H9 (cell line): Measurements from ENCODE around the gene PIEZO2. TPM values are rescaled to one million over a fixed set of nuclear protein-coding genes. Genes with fewer than 3 reads are reported as not detected.

Experiments
- DNase-seq: peaks from one replicate; pipeline ENCODE4 v3.0.0-alpha.2; 2017
- H2AFZ ChIP-seq: one replicate; pipeline ENCODE4 v1.6.1; 2013; ENCODE audit warnings: mild to moderate bottlenecking, low read length, control low read depth, moderate library complexity
- H2AK5ac ChIP-seq: 2 replicates; pipeline ENCODE4 v1.6.1; 2013; ENCODE audit warnings: low read length, control low read depth, mixed read lengths; ENCODE audit not compliant: insufficient read length
- H2BK120ac ChIP-seq: one replicate; pipeline ENCODE4 v1.6.1; 2013; ENCODE audit warnings: low read depth, mild to moderate bottlenecking, low read length, control low read depth, inconsistent platforms; ENCODE audit not compliant: poor library complexity, severe bottlenecking
- H2BK12ac ChIP-seq: 2 replicates; pipeline ENCODE4 v1.6.1; 2013; ENCODE audit warnings: low read length, control low read depth, mixed read lengths, low read depth; ENCODE audit not compliant: insufficient read length
- H2BK15ac ChIP-seq: 2 replicates; pipeline ENCODE4 v1.6.1; 2013; ENCODE audit warnings: low read depth, low read length, control low read depth
- H2BK20ac ChIP-seq: one replicate; pipeline ENCODE4 v1.6.1; 2013; ENCODE audit warnings: low read depth, mild to moderate bottlenecking, low read length, control low read depth, inconsistent platforms; ENCODE audit not compliant: poor library complexity, severe bottlenecking
- H2BK5ac ChIP-seq: 2 replicates; pipeline ENCODE4 v1.6.1; 2013; ENCODE audit warnings: low read length, control low read depth, mixed read lengths; ENCODE audit not compliant: insufficient read length
- H3K14ac ChIP-seq: 2 replicates; pipeline ENCODE4 v1.6.1; 2013; ENCODE audit warnings: low read length, control low read depth; ENCODE audit not compliant: insufficient read depth
- H3K18ac ChIP-seq: 2 replicates; pipeline ENCODE4 v1.6.1; 2013; ENCODE audit warnings: low read depth, mild to moderate bottlenecking, mixed read lengths, low read length, control low read depth; ENCODE audit not compliant: insufficient read length
- H3K23ac ChIP-seq: 2 replicates; pipeline ENCODE4 v1.6.1; 2013; ENCODE audit warnings: low read length, control low read depth, mixed read lengths, low read depth; ENCODE audit not compliant: insufficient read length
- H3K23me2 ChIP-seq: 2 replicates; pipeline ENCODE4 v1.6.1; 2013; ENCODE audit warnings: low read depth, mild to moderate bottlenecking, mixed read lengths, low read length, control low read depth; ENCODE audit not compliant: insufficient read length, poor library complexity, severe bottlenecking
- H3K27ac ChIP-seq: 2 replicates; pipeline ENCODE4 v1.5.1; 2013; ENCODE audit warnings: low read length, control low read depth, mixed read lengths, low read depth; ENCODE audit not compliant: insufficient read length
- H3K27me3 ChIP-seq: 2 replicates; pipeline ENCODE4 v1.6.1; 2013; ENCODE audit warnings: low read length, control low read depth, inconsistent platforms; ENCODE audit not compliant: insufficient read depth
- H3K4ac ChIP-seq: 2 replicates; pipeline ENCODE4 v1.6.1; 2013; ENCODE audit warnings: low read depth, mild to moderate bottlenecking, control low read depth, inconsistent platforms, low read length, moderate library complexity
- H3K4me1 ChIP-seq: 2 replicates; pipeline ENCODE4 v1.6.1; 2013; ENCODE audit warnings: low read length, control low read depth, inconsistent platforms; ENCODE audit not compliant: insufficient read depth
- H3K4me2 ChIP-seq: 2 replicates; pipeline ENCODE4 v1.6.1; 2013; ENCODE audit warnings: low read length, control low read depth, mixed read lengths; ENCODE audit not compliant: insufficient read length, insufficient read depth
- H3K56ac ChIP-seq: 2 replicates; pipeline ENCODE4 v1.6.1; 2013; ENCODE audit warnings: low read depth, mild to moderate bottlenecking, mixed read lengths, low read length, control low read depth; ENCODE audit not compliant: insufficient read length
- H3K79me1 ChIP-seq: 2 replicates; pipeline ENCODE4 v1.6.1; 2013; ENCODE audit warnings: low read depth, mild to moderate bottlenecking, moderate library complexity, low read length, control low read depth, inconsistent platforms; ENCODE audit not compliant: insufficient read depth, poor library complexity, severe bottlenecking
- H3K79me2 ChIP-seq: 2 replicates; pipeline ENCODE4 v1.6.1; 2013; ENCODE audit warnings: low read length, control low read depth, inconsistent platforms; ENCODE audit not compliant: insufficient read depth
- H3K9ac ChIP-seq: 2 replicates; pipeline ENCODE4 v1.6.1; 2013; ENCODE audit warnings: low read length, control low read depth, mixed read lengths; ENCODE audit not compliant: insufficient read length; ENCODE audit errors: extremely low read depth
- H3K9me3 ChIP-seq: one replicate; pipeline ENCODE4 v1.6.1; 2013; ENCODE audit warnings: low read depth, low read length, inconsistent platforms; ENCODE audit not compliant: control insufficient read depth
- H3T11ph ChIP-seq: one replicate; pipeline ENCODE4 v1.6.1; 2013; ENCODE audit warnings: mild to moderate bottlenecking, low read length, control low read depth, inconsistent platforms
- H4K20me1 ChIP-seq: one replicate; pipeline ENCODE4 v1.6.1; 2013; ENCODE audit not compliant: control insufficient read depth, insufficient read length, insufficient read depth
- H4K5ac ChIP-seq: 2 replicates; pipeline ENCODE4 v1.6.1; 2013; ENCODE audit warnings: low read depth, mild to moderate bottlenecking, mixed read lengths, low read length, control low read depth; ENCODE audit not compliant: insufficient read length
- H4K8ac ChIP-seq: replicated peaks from 2 replicates; pipeline ENCODE4 v1.6.1; 2013; ENCODE audit warnings: low read length, control low read depth, mixed read lengths, low read depth; ENCODE audit not compliant: insufficient read length
- H4K91ac ChIP-seq: 2 replicates; pipeline ENCODE4 v1.6.1; 2013; ENCODE audit warnings: low read depth, mild to moderate bottlenecking, moderate library complexity, mixed read lengths, low read length, control low read depth; ENCODE audit not compliant: insufficient read length
- H3K27ac Mint-ChIP-seq, 3 experiments: 2 replicates in 2 of 3; 3 replicates in 1 of 3; pipeline ENCODE4 v1.8.0; 2020 to 2021; ENCODE audit warnings: mixed read lengths in 3 of 3, mild to moderate bottlenecking in 1 of 3, moderate library complexity in 1 of 3
- H3K27me3 Mint-ChIP-seq: 2 replicates; pipeline ENCODE4 v1.8.0; 2021; ENCODE audit warnings: low read depth, mild to moderate bottlenecking, moderate library complexity, mixed read lengths
- H3K36me3 Mint-ChIP-seq, 3 experiments: 2 replicates in 2 of 3; 3 replicates in 1 of 3; pipeline ENCODE4 v1.8.0; 2020 to 2021; ENCODE audit warnings: low read depth in 3 of 3, mixed read lengths in 3 of 3; ENCODE audit not compliant: insufficient read depth in 1 of 3
- H3K4me1 Mint-ChIP-seq, 2 experiments: 2 replicates each; pipeline ENCODE4 v1.8.0; 2020; ENCODE audit warnings: mixed read lengths in 2 of 2
- H3K4me3 Mint-ChIP-seq, 2 experiments: 2 replicates in 1 of 2; 3 replicates in 1 of 2; pipeline ENCODE4 v1.8.0; 2020 to 2021; ENCODE audit warnings: mild to moderate bottlenecking in 2 of 2, mixed read lengths in 2 of 2, moderate library complexity in 1 of 2
- H3K9me3 Mint-ChIP-seq, 2 experiments: 2 replicates in 1 of 2; 3 replicates in 1 of 2; pipeline ENCODE4 v1.8.0; 2020; ENCODE audit warnings: mild to moderate bottlenecking in 2 of 2, mixed read lengths in 2 of 2, moderate library complexity in 1 of 2
- CTCF ChIP-seq: fragments of 200-600 bp; sonication (generic); conservative IDR thresholded peaks from 3 replicates; pipeline ENCODE4 v1.8.0; 2021; ENCODE audit warnings: antibody characterized with exemption, mild to moderate bottlenecking
- WGBS: extraction: QIAGEN DNeasy Blood & Tissue Kit; methylation state at CpG from one replicate; pipeline ENCODE4 v1.1.7; 2013; ENCODE audit warnings: missing lambda C conversion rate, low lambda C conversion rate, mixed read lengths; ENCODE audit not compliant: insufficient read length; ENCODE audit errors: extremely low coverage; 5-methylcytosine and 5-hydroxymethylcytosine counted together
- total RNA-seq: library from RNA; stranded (reverse); gene quantifications from 2 replicates; pipeline ENCODE4 v1.2.1, GENCODE V29; 2021

PIEZO2 gene
- total RNA-seq, 1 experiment from 2014 or later = 3.9 TPM

GRCh38 chr18:10770264-10770663 lies 379.1 kb downstream of the PIEZO2 start:
- no peak overlapping the region for H3K18ac ChIP-seq
- H3K56ac ChIP-seq = no peak overlapping the region
- no peak for TF ChIP-seq CTCF
- H3T11ph ChIP-seq = no peak overlapping the region
- H3K27ac Mint-ChIP-seq = no peak overlapping the region
- H3K27me3 Mint-ChIP-seq = no peaks in the 10 kb centered on the region
- no peak overlapping the region for H3K23ac ChIP-seq
- H3K9ac ChIP-seq = no peak overlapping the region
- no peaks in the 10 kb centered on the region for H3K4me1 Mint-ChIP-seq
- peaks cover 0 to 5% of the 10 kb centered on the region in 2 experiments; a peak in 1 of 5 replicates for H3K9me3 Mint-ChIP-seq
- no peak overlapping the region for H2AK5ac ChIP-seq
- H2BK15ac ChIP-seq = no peak overlapping the region
- no peak overlapping the region for H2AFZ ChIP-seq
- H3K9me3 ChIP-seq = no peaks in the 10 kb centered on the region
- no peak overlapping the region for H3K14ac ChIP-seq
- WGBS = no CpG with 5 or more reads among the region's 2 CpGs
- no peaks in the 10 kb centered on the region for H3K23me2 ChIP-seq
- no peak overlapping the region for H2BK12ac ChIP-seq
- no peaks in the 10 kb centered on the region for H3K79me1 ChIP-seq
- no peak overlapping the region for H2BK5ac ChIP-seq
- H4K20me1 ChIP-seq = no peaks in the 10 kb centered on the region
- H3K27ac ChIP-seq = no peak overlapping the region
- no peaks in the 10 kb centered on the region for H3K27me3 ChIP-seq
- no peak overlapping the region for H3K4me3 Mint-ChIP-seq
- no peak for DNase-seq
- H3K4me1 ChIP-seq = no peaks in the 10 kb centered on the region
- H4K8ac ChIP-seq = no peak overlapping the region
- H2BK20ac ChIP-seq = no peak overlapping the region
- H3K4ac ChIP-seq = no peak overlapping the region
- H2BK120ac ChIP-seq = no peak overlapping the region
- no peak overlapping the region for H4K91ac ChIP-seq
- no peaks in the 10 kb centered on the region for H3K79me2 ChIP-seq
- no peak overlapping the region for H4K5ac ChIP-seq
- H3K4me2 ChIP-seq = no peak overlapping the region
- peaks cover 0 to 16% (median 7%) of the 10 kb centered on the region in 3 experiments; a peak in 5 of 7 replicates for H3K36me3 Mint-ChIP-seq
